ENCODE results near the gene RNF39.

The RNF39 gene

GRCh38 chr6:30097902-30098768, 22.6 kb upstream of the RNF39 start:
- DNase-seq (ENCODE audit: low read depth in 1 of 2, low spot score in 1 of 2) = no peak

GRCh38 chr6:30096829-30097228, 21.3 kb upstream of the RNF39 start:
- no peak for DNase-seq (ENCODE audit: low read depth in 1 of 2, low spot score in 1 of 2)

GRCh38 chr6:30093951-30094661, 18.5 kb upstream of the RNF39 start:
- no peak for DNase-seq (ENCODE audit: low read depth in 1 of 2, low spot score in 1 of 2)

- no peak for DNase-seq (ENCODE audit: low read depth in 1 of 2, low spot score in 1 of 2)
Measured at GRCh38 chr6:30092852-30093543, 17.4 kb upstream of the RNF39 start.

GRCh38 chr6:30091577-30092381, 16.2 kb upstream of the RNF39 start:
- DNase-seq (ENCODE audit: low read depth in 1 of 2, low spot score in 1 of 2) = no peak

- DNase-seq (ENCODE audit: low read depth in 1 of 2, low spot score in 1 of 2) = no peak
Measured at GRCh38 chr6:30087876-30088275, 12.3 kb upstream of the RNF39 start.

- no peak for DNase-seq (ENCODE audit: low read depth in 1 of 2, low spot score in 1 of 2)
Measured at GRCh38 chr6:30077218-30077617, 1.6 kb upstream of the RNF39 start.

- no peak for DNase-seq (ENCODE audit: low read depth in 1 of 2, low spot score in 1 of 2)
Measured at GRCh38 chr6:30075790-30076732, 492 bp upstream of the RNF39 start.

GRCh38 chr6:30074331-30075093, 1.1 kb downstream of the RNF39 start:
- DNase-seq (ENCODE audit: low read depth in 1 of 2, low spot score in 1 of 2) = no peak

GRCh38 chr6:30073489-30074235, 1.9 kb downstream of the RNF39 start:
- no peak for DNase-seq (ENCODE audit: low read depth in 1 of 2, low spot score in 1 of 2)

- DNase-seq (ENCODE audit: low read depth in 1 of 2, low spot score in 1 of 2) = no peak
Measured at GRCh38 chr6:30071858-30072257, 3.7 kb downstream of the RNF39 start.

GRCh38 chr6:30071081-30071818, 4.3 kb downstream of the RNF39 start:
- DNase-seq (ENCODE audit: low read depth in 1 of 2, low spot score in 1 of 2) = no peak

- DNase-seq (ENCODE audit: low read depth in 1 of 2, low spot score in 1 of 2) = no peak
Measured at GRCh38 chr6:30067460-30068139, 8.0 kb downstream of the RNF39 start.

- peak; percentile 96 to 98 for DNase-seq (ENCODE audit: low read depth in 1 of 2, low spot score in 1 of 2)
Measured at GRCh38 chr6:30066577-30067459, 8.8 kb downstream of the RNF39 start, which contains the start of gene PPP1R11. PPP1R11 (plus strand) TSS chr6:30067198; CDS start chr6:30067411, 213 bp downstream.

- no peak for DNase-seq (ENCODE audit: low read depth in 1 of 2, low spot score in 1 of 2)
Measured at GRCh38 chr6:30066082-30066481, 9.5 kb downstream of the RNF39 start.

GRCh38 chr6:30063315-30063714, 12.3 kb downstream of the RNF39 start:
- DNase-seq (ENCODE audit: low read depth in 1 of 2, low spot score in 1 of 2) = no peak

All from activated T-helper 1 cell treated with anti-CD3 and anti-CD28 coated beads, Interleukin-2, amount 50 U/mL, for 16 hours (primary cell).